Activated B cell treated with CpG ODN at 0.5 μM for 24 hours (primary cell): ENCODE measurements around the gene CUEDC1. TPM values are rescaled to one million over a fixed set of nuclear protein-coding genes. Genes with fewer than 3 reads are reported as not detected.
A peak's percentile ranks its signal among the peaks of the same experiment; 100 is the strongest.
"Not testable (repeated sequence)": the region's sequence is repeated elsewhere in the genome, so short reads cannot be mapped to it uniquely, and the experiment has no call there.

Source experiments
- ATAC-seq: fragments of 200-7000 bp; cut with Tn5 transposase; one replicate; pipeline ENCODE4 v1.10.0; 2021; ENCODE audit warnings: low read depth, mild to moderate bottlenecking, moderate library complexity
- CTCF ChIA-PET: fragments of 350-600 bp; sonication (Branson Sonifier 250); formaldehyde crosslinking; loops from one replicate; lab custom pipeline; 2021; ENCODE audit warnings: antibody characterized with exemption; lab: Charles Lee
- POLR2A ChIA-PET: fragments of 350-600 bp; sonication (Branson Sonifier 250); formaldehyde crosslinking; loops from one replicate; lab custom pipeline; 2021; ENCODE audit warnings: antibody characterized with exemption; lab: Charles Lee
- DNase-seq: peaks from one replicate; pipeline ENCODE4 v3.0.0; 2022
- H3K27ac Mint-ChIP-seq: one replicate; pipeline ENCODE4 v1.8.0; 2020; ENCODE audit warnings: mixed read lengths
- H3K27me3 Mint-ChIP-seq: one replicate; pipeline ENCODE4 v1.8.0; 2021; ENCODE audit warnings: mixed read lengths
- H3K36me3 Mint-ChIP-seq: one replicate; pipeline ENCODE4 v1.8.0; 2021; ENCODE audit warnings: low read depth, mixed read lengths
- H3K4me1 Mint-ChIP-seq: one replicate; pipeline ENCODE4 v1.8.0; 2021; ENCODE audit warnings: mixed read lengths
- H3K4me3 Mint-ChIP-seq: one replicate; pipeline ENCODE4 v1.8.0; 2020; ENCODE audit warnings: mild to moderate bottlenecking, mixed read lengths
- H3K9me3 Mint-ChIP-seq: one replicate; pipeline ENCODE4 v1.8.0; 2020; ENCODE audit warnings: mixed read lengths
- CTCF ChIP-seq: fragments of 200-600 bp; IDR thresholded peaks from one replicate; pipeline ENCODE4 v1.8.0; 2022; ENCODE audit warnings: antibody characterized with exemption, mild to moderate bottlenecking
- intact Hi-C: fragments of 100-400 bp; cut with micrococcal nuclease; formaldehyde crosslinking; loops from one replicate; pipeline ENCODE4 v1.15.1; 2024
- total RNA-seq: library from RNA; stranded (reverse); gene quantifications from 2 replicates; pipeline ENCODE4 v1.2.3, GENCODE V29; 2022

Gene CUEDC1
- total RNA-seq, 1 donor from 2014 or later: not detected

DNA sequence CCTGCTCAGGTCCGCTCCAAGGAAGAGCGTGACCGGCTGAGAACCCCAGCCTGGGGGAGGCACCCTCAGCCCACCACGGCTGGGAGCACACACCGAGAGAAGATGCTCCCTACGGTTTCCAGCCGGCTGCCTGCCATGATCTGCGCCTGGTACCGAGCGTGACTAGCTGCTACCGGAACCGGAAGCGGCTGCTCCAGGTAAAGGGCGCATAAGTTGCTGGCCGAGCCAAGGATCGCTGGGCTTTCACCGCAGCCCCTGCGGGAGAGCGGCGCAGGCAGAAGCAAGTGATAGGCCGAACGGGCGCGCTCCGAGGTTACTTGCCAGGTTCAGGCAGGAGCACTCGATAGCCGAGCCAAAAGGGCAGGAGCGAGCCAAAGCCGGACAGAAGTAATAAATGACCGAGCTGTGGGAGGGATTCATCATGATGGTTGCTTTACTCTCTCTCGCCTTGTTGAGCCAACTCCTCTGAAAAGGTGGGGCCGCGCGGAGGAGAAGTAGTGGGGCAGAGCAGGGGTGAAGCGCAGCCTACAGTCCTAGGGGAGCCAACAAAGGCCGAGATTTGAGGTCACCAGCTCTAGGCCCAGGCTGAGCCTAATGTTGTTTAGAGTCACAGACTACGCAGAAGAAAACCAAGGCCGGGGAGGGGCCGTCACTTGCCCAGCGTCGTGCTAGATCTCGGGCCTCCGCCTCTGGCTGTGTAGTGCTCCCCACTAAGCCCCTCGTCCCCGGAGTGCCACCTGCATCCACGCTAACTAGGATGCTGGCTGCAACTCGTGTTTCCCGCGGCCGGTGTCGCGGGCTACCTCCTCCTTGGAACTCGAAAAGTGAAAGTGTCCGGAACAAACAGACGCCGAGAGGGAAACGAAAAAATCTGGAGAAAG lies 105.1 kb downstream of the CUEDC1 start, which contains the start of gene MRPS23:
TSS of gene MRPS23 (minus strand) at position 171 of the 881 bp plus-strand sequence. CDS start at position 137, 34 bp downstream.
- H3K4me1 Mint-ChIP-seq: peaks cover 38% of the 10 kb centered on the region
- peaks cover 29% of the 10 kb centered on the region for H3K36me3 Mint-ChIP-seq
- no peaks in the 10 kb centered on the region for H3K9me3 Mint-ChIP-seq
- peak within 1 kb of the TSS; percentile 93 for H3K4me3 Mint-ChIP-seq
- peak; percentile 87 for DNase-seq
- no peaks in the 10 kb centered on the region for H3K27me3 Mint-ChIP-seq
- intact Hi-C loops: loop anchor here (1.0 to 10.0 kb wide), 10 partner anchors 18 to 1767 kb away; partner anchors contain the start of genes AKAP1, C17orf67, CLTC and DGKE
- ATAC-seq: peak; percentile 95
- H3K27ac Mint-ChIP-seq: peak within 1 kb of the TSS; percentile 96
- CTCF ChIA-PET: interaction anchor here (1.2 to 3.5 kb wide), 3 partner anchors 138 to 262 kb away, joined by 3 to 11 read pairs (median 4); partner anchors contain the start of gene VEZF1
- POLR2A ChIA-PET: interaction anchor here (0.6 to 4.1 kb wide), 24 partner anchors 11 to 781 kb away, joined by 3 to 49 read pairs (median 4); partner anchors contain the start of genes AKAP1, DYNLL2, MKS1 and SRSF1
- TF ChIP-seq CTCF: no peak

- Mint-ChIP-seq H3K4me3 (peak overlapping the region; percentile 93), H3K27me3 (no peaks in the 10 kb centered on the region), H3K27ac (peak overlapping the region; percentile 96), H3K36me3 (peaks cover 32% of the 10 kb centered on the region), H3K4me1 (peaks cover 38% of the 10 kb centered on the region), H3K9me3 (no peaks in the 10 kb centered on the region)
- no peak for TF ChIP-seq CTCF
- intact Hi-C loops: no loop called here
- CTCF ChIA-PET: interaction anchor here (0.6 to 3.5 kb wide), 4 partner anchors 11 to 263 kb away, joined by 3 to 11 read pairs (median 4); partner anchors contain the start of gene VEZF1
- POLR2A ChIA-PET: interaction anchor here (0.6 to 4.1 kb wide), 20 partner anchors 11 to 782 kb away, joined by 3 to 49 read pairs (median 6); partner anchors contain the start of genes AKAP1, DYNLL2, MKS1 and SRSF1
- no peak for ATAC-seq
- DNase-seq: no peak
These were observed 105.9 kb downstream of the CUEDC1 start for GRCh38 chr17:57849163-57849873.

DNA sequence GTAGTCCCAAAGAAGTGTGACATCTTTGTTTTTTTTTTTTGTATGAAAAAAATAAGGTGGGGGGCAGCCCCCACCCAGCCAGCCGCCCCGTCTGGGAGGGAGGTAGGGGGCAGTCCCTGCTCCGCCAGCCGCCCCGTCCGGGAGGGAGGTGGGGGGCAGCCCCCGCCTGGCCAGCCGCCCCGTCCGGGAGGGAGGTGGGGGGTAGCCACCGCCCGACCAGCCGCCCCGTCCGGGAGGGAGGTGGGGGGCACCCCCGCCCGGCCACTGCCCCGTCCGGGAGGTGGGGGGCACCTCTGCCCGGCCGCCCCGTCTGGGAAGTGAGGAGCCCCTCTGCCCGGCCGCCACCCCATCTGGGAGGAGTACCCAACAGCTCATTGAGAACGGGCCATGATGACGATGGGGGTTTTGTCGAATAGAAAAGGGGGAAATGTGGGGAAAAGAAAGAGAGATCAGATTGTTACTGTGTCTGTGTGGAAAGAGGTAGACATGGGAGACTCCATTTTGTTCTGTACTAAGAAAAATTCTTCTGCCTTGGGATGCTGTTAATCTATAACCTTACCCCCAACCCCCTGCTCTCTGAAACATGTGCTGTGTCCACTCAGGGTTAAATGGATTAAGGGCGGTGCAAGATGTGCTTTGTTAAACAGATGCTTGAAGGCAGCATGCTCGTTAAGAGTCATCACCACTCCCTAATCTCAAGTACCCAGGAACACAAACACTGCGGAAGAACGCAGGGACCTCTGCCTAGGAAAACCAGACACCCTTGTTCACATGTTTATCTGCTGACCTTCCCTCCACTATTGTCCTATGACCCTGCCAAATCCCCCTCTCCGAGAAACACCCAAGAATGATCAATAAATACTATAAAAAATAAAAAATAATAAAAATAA lies 108.9 kb downstream of the CUEDC1 start:
- DNase-seq, H3K27ac Mint-ChIP-seq, H3K9me3 Mint-ChIP-seq, POLR2A ChIA-PET, intact Hi-C loops, ATAC-seq, H3K4me3 Mint-ChIP-seq, H3K27me3 Mint-ChIP-seq: not testable (repeated sequence)
- Mint-ChIP-seq H3K4me1 (peaks cover 34% of the 10 kb centered on the region), H3K36me3 (peaks cover 44% of the 10 kb centered on the region)
- CTCF ChIA-PET: interaction anchor here (1.5 kb wide), 1 partner anchor 13 kb away, joined by 3 read pairs; no protein-coding TSS in a partner anchor

DNA sequence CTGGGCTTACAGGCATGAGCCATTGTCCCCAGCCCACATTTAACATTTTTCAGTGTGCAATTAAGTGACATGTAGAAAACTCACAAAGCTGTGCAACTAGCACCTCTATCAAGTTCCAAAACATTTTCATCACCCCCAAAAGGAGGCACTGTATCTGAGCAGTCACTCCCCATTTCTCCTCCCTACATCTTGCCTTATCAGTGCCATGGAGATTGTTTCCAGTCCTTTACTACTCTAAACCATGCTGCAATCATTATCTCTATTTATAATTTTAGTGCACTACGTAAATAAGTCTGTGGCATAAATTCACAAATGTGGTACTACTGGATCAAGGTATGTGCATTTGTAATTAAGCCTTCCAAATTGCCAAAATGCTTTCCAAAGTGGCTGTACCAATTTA lies 112.9 kb downstream of the CUEDC1 start:
- Mint-ChIP-seq H3K36me3 (peaks cover 58% of the 10 kb centered on the region), H3K27me3 (no peaks in the 10 kb centered on the region)
- ATAC-seq: no peak

More for the DNA sequence above, 112.9 kb downstream of the CUEDC1 start:
- Mint-ChIP-seq H3K27ac (no peak overlapping the region), H3K4me1 (no peaks in the 10 kb centered on the region), H3K4me3 (no peak overlapping the region), H3K9me3 (no peaks in the 10 kb centered on the region)
- POLR2A ChIA-PET: interaction anchor here (0.8 kb wide), 1 partner anchor 681 kb away, joined by 3 read pairs; no protein-coding TSS in a partner anchor
- intact Hi-C loops: no loop called here
- no peak for DNase-seq
- TF ChIP-seq CTCF: no peak
- CTCF ChIA-PET: no interaction called here
